GM18519 (cell line): ENCODE data around the gene CES1.
"Not testable (repeated sequence)": the region's sequence is repeated elsewhere in the genome, so short reads cannot be mapped to it uniquely, and the experiment has no call there.

ENCODE experiments used
- ATAC-seq: cut with Tn5 transposase; IDR thresholded peaks from one replicate; pipeline ENCODE4 v1.9.1; 2021; ENCODE audit warnings: mild to moderate bottlenecking, moderate library complexity; ENCODE audit not compliant: unreplicated experiment, low FRiP score

Gene CES1

DNA sequence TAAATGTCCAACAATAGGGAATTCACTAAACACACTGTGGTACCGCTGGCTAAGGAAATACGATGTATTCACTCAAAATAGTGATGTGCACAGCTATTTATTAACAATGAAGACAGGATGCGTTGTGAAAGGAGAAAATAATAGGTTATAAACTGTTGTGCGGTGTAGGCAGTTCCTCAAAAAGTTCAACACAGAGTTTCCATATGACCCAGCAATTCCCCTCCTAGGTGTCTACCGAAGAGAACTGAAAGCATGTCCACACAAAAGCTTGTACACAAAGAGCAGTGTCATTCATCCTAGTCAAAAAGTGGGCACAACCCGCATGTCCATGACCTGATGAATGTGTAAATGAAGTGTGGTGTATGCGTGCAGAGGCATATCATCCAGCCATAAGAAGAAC, 1.2 kb upstream of the CES1 start:
- no peak for ATAC-seq

DNA sequence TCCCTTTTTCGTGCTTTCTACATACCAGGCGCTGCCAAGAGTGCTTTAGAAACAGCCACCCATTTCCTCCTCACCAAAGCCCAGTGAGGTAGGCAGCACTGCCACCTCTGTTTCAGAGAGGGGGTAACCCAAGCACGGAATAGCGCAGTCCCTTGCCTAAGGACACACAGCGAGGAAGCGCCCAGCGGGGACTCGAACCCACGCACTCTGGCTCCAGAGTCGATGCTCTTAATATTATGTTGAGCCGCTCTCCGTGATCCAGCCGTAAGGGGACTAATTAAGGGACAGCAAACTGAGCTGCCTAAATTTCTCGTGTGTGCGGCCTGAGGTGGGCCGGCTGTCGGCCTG, 497 bp downstream of the CES1 start:
- no peak for ATAC-seq

- no peak for ATAC-seq
These were observed 2.1 kb downstream of the CES1 start for GRCh38 chr16:55830658-55831294.

DNA sequence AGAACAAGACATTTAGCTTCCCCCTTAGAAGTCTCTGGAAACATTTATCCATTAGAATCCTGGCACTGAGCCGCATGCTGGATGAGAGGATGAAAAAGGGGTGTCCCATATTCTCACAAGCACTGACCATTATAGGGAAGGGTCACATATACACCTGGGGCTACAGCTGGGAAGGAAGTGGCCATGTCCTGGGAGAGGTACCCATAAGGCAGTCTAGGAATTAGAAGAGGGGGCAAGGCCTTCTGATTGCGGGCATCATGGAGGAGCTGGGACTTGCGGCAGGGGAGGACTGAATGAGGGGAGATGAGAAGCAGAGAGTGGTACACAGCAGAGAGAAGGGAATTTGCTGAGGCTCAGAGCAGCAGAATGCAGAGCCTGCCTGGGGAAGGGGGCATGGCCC, 3.7 kb downstream of the CES1 start:
- not testable (repeated sequence) for ATAC-seq

GRCh38 chr16:55828680-55829079, 4.2 kb downstream of the CES1 start:
- no peak for ATAC-seq

GRCh38 chr16:55825115-55825728, 7.7 kb downstream of the CES1 start:
- no peak for ATAC-seq

- no peak for ATAC-seq
These were observed 8.4 kb downstream of the CES1 start for GRCh38 chr16:55824473-55825000.

DNA sequence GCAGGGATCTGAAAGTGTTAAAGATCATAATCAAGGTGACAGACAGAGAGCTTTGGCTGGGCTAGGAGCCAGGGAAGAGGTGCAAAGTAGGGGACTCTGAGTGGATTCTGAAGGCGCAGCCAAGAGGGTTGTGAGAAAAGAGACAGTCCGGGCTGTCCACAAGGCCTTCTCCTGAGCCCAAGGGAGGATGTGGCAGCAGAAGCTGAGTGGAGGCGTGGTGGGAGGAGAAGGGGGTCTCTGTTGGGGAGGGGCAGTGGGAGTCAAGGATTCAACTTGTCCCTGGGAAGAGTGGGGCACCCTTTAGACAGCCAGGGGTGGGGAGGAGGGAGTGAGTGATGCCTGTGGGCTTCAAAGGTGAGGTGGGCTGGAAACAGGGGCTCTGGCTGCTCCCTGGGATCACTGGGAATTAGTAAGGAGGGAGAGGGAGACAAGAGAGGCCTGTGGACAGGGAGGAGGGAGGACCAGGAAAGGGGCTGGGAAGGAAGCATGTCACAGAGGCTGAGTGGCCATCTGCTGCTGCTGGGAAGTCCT, 10.6 kb downstream of the CES1 start:
- no peak for ATAC-seq

DNA sequence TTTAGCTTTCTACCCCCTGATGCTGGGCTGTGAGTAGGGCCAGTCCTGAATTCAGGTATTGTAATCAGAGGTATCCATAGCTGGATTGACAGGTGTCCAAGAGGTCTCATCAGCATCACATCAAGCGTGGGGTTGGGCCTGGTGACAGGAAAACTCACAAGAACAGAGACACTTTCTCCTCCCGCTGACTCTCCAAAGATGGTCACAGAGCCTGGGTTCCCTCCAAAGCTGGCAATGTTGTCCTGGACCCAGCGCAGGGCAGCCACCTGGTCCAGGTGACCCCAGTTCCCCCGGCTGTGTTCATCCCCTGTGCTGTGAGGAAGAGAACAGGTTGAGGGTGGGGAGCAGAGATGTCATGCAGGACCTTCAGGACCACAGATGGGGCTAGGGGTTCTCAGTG, 11.7 kb downstream of the CES1 start:
- no peak for ATAC-seq

GRCh38 chr16:55820615-55821014, 12.3 kb downstream of the CES1 start:
- no peak for ATAC-seq

GRCh38 chr16:55817236-55817912, 15.5 kb downstream of the CES1 start:
- no peak for ATAC-seq

GRCh38 chr16:55816222-55816621, 16.7 kb downstream of the CES1 start:
- ATAC-seq, result not testable (repeated sequence)

- no peak for ATAC-seq
These were observed 17.6 kb downstream of the CES1 start for GRCh38 chr16:55815320-55815719.

DNA sequence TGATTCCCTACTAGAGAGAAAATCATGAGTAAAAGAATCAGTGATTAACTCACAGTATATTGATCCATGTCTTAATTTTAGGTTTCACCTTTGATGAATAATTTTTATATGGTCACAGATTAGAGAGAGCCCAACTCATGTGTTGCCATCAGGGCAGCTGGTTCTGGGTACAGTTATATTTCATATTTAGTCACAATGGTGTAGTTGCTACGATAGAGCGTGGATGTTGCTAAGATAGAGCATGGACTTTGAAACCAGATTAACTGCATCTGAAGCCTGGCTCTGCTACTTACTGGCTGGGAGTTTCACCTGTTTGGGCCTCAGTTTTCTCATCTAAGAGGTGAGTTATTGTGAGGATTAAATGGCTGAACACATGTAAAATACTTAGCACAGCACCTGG, 18.7 kb downstream of the CES1 start:
- not testable (repeated sequence) for ATAC-seq

GRCh38 chr16:55813730-55814129, 19.2 kb downstream of the CES1 start:
- ATAC-seq, result not testable (repeated sequence)

GRCh38 chr16:55812951-55813350, 19.9 kb downstream of the CES1 start:
- no peak for ATAC-seq

GRCh38 chr16:55811811-55812210, 21.1 kb downstream of the CES1 start:
- ATAC-seq, result no peak

GRCh38 chr16:55810451-55810961, 22.4 kb downstream of the CES1 start:
- ATAC-seq, result no peak

DNA sequence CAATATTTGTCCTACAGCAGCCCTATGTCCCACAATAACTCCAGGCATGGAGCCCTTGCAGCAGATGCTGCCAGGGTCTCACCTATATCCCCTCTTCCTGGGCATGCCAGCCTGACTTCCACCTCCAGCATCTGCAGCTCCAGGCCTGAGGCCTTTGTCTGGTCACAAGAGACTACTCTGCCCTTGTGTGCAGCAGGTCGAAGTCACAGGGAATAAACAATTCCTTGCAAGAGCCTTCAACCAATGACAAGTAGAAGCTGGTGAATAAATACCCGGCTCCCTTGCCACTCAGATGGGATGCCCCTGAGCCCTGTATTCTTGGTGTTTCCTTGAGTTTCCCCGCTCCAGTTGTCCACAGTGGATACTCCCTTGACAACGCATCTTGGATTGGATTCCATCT, 23.0 kb downstream of the CES1 start:
- no peak for ATAC-seq

DNA sequence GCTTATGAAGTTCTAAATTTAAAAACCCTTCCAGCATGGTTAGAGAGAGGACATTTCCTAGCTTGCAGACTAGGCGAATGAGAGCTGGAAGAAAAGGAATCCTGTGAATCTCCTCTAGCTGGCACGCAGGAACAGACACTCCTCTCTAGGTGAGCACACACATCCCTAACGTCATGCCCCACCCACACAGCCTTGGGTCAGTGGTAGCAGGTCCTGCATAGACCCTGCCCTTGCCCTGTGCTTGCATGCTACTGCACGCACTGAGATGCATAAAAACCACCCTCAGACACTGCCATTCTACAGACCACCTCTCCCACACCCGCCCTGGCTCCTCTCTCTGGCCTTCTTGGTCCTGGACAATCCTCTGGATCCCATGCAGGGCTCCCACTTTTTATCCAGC, 23.5 kb downstream of the CES1 start:
- ATAC-seq, result no peak

DNA sequence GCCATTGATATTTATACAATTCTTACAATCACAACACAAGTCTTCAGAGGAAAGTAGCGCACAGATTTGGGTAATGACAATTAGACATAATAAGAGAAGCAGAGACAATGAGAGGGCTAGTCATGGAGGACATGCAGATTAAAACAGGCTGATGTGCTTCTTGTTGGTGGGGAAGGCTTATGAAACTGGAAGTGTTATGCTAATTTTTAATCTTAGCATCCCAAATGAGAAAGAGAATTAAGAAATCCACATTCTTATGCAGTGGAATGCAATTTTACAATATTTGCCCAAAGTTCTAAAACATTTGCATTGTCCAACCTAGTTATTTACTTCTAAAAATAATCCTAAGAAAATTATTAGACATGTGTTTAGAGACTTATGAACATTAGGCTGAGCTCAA, 24.6 kb downstream of the CES1 start:
- not testable (repeated sequence) for ATAC-seq
